ENCODE results near the gene EPS15. TPM values are rescaled to one million over a fixed set of nuclear protein-coding genes. Genes with fewer than 3 reads are reported as not detected.

Gene EPS15
- total and polyA plus RNA-seq, 2 of the 8 experiments (the other 6 are each of a cell fraction or from before 2014, with no cell fraction given), result 15.9 to 57.2 TPM

DNA sequence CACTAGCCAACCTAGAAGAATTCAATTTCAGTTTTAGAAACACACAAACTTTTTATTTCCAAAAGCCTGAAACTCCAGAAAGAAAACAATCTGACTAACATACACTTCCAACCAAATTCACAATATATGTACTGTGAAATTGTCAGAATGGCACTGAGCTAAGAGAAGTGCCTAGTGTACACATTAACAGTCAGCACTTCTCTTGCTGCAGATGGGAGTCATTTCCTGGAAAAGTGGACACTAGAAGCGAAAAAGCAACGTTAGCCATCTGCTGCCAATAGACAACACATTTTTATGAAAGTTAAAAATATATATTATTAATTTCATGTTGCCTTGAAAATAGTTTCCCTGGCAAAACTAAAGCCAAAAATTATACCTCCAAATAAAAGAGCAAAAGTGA, 66.1 kb downstream of the EPS15 start:
- no peak overlapping the region for H3K4me3 ChIP-seq (ENCODE audit: extremely low read depth in 1 of 4, insufficient read depth in 2 of 4, low read depth in 3 of 4, low read length in 4 of 4)
- H3K14ac ChIP-seq (ENCODE audit: insufficient read length), result no peak overlapping the region
- no peak overlapping the region for H3K4ac ChIP-seq (replicated peaks; ENCODE audit: insufficient read length, low read depth, low read length)
- no peak overlapping the region for H2BK20ac ChIP-seq (ENCODE audit: low read length)
- POLR2A ChIA-PET (ENCODE audit: partially characterized antibody), result interaction anchor here (0.6 to 1.1 kb wide), 2 partner anchors 9 to 264 kb away, joined by 3 to 4 read pairs; no protein-coding TSS in a partner anchor
- no peaks in the 10 kb centered on the region for H3K9me3 ChIP-seq (ENCODE audit: insufficient read depth in 2 of 2, low read depth in 1 of 2, low read length in 1 of 2)
- no peaks in the 10 kb centered on the region for H4K20me1 ChIP-seq (replicated peaks in 1 of 2; ENCODE audit: control insufficient read depth in 1 of 2, insufficient read depth in 2 of 2, low read length in 2 of 2)
- no peaks in the 10 kb centered on the region; a peak in 2 of 8 replicates for H3K36me3 ChIP-seq (ENCODE audit: control insufficient read depth in 2 of 4, insufficient read depth in 4 of 4, low read length in 3 of 4)
- FAIRE-seq (no peak), DNase-seq (ENCODE audit: low read depth in 1 of 2, low spot score in 2 of 2) (no peak)
- no peak overlapping the region for H3K4me2 ChIP-seq (ENCODE audit: insufficient read depth in 1 of 2, low read depth in 2 of 2, low read length in 2 of 2)
- no peak overlapping the region for H3K56ac ChIP-seq (replicated peaks; ENCODE audit: insufficient read length, low read depth, low read length)
- H3K27me3 ChIP-seq (replicated peaks in 1 of 4; ENCODE audit: control insufficient read depth in 3 of 4, extremely low read depth in 1 of 4, insufficient read depth in 3 of 4, low read length in 3 of 4), result no peaks in the 10 kb centered on the region
- no peak overlapping the region for H4K91ac ChIP-seq (replicated peaks; ENCODE audit: insufficient read length, low read length)
- no peak overlapping the region for H2BK120ac ChIP-seq (replicated peaks; ENCODE audit: low read depth, low read length)
- no peaks in the 10 kb centered on the region for H3K79me2 ChIP-seq (ENCODE audit: control insufficient read depth in 1 of 2, insufficient read depth in 2 of 2, low read length in 2 of 2)
- H4K5ac ChIP-seq (ENCODE audit: insufficient read length, low read depth, low read length), result no peak overlapping the region
- CTCF ChIA-PET (ENCODE audit: partially characterized antibody), result no interaction called here
- H2AFZ ChIP-seq (ENCODE audit: low read length), result no peak overlapping the region
- H2AK5ac ChIP-seq (ENCODE audit: low read depth, low read length), result no peak overlapping the region
- no peak overlapping the region for H2BK12ac ChIP-seq (ENCODE audit: low read depth, low read length)
- H3K4me1 ChIP-seq (replicated peaks in 1 of 4; ENCODE audit: control insufficient read depth in 3 of 4, insufficient read depth in 4 of 4, low read length in 3 of 4), result no peaks in the 10 kb centered on the region
- H3K9ac ChIP-seq (replicated peaks in 1 of 4; ENCODE audit: extremely low read depth in 1 of 4, low read depth in 3 of 4, low read length in 3 of 4), result 0 out of 7 replicates have a peak overlapping the region, but pooled peaks of 1 of the 4 experiments have one; percentile 10
- H3K27ac ChIP-seq (ENCODE audit: low read depth, low read length), result no peak overlapping the region
- no peak overlapping the region for H3K18ac ChIP-seq (ENCODE audit: extremely low read depth, low read length)
- H2BK15ac ChIP-seq (ENCODE audit: low read length), result no peak overlapping the region
- H4K8ac ChIP-seq (ENCODE audit: extremely low read depth, insufficient read depth, low read length), result no peak overlapping the region
- 83% methylated on average over 2 of the region's 2 CpGs; no CpG with 5 or more reads in 1 of the 2 experiments for WGBS, 2 experiments (ENCODE audit: extremely low coverage in 1 of 2, insufficient coverage in 1 of 2, insufficient read length in 1 of 2, insufficient replicate concordance in 2 of 2, low coverage in 1 of 2, low lambda C conversion rate in 2 of 2, missing lambda C conversion rate in 1 of 2)
- H3K23me2 ChIP-seq (ENCODE audit: low read depth, low read length), result no peaks in the 10 kb centered on the region
- H3K23ac ChIP-seq (ENCODE audit: insufficient read length), result no peak overlapping the region
- no peaks in the 10 kb centered on the region for H3K79me1 ChIP-seq (ENCODE audit: low read depth, low read length)
- no peak overlapping the region for H2BK5ac ChIP-seq (ENCODE audit: low read depth, low read length)
- no peak for TF ChIP-seq BCL11A (IDR thresholded peaks at IDR 0.05; ENCODE audit: low read depth in 2 of 2, low read length in 2 of 2)

All from H1 (cell line).